HG03558 (cell line): ENCODE data around the gene MRTO4.
A peak's percentile ranks its signal among the peaks of the same experiment; 100 is the strongest.
"Not testable (repeated sequence)": the region's sequence is repeated elsewhere in the genome, so short reads cannot be mapped to it uniquely, and the experiment has no call there.

Experiments
- ATAC-seq: cut with Tn5 transposase; IDR thresholded peaks from one replicate; pipeline ENCODE4 v1.9.1; 2021; ENCODE audit warnings: moderate number of reproducible peaks; ENCODE audit not compliant: unreplicated experiment; ENCODE audit errors: extremely low read depth

MRTO4 gene

GRCh38 chr1:19251305-19252196, at the start of gene MRTO4, which contains the start of gene EMC1:
MRTO4 (plus strand) TSS chr1:19251805; CDS start chr1:19251836, 31 bp downstream.
EMC1 (minus strand) TSS chr1:19251524; CDS start chr1:19251509, 15 bp downstream.
- peak; percentile 55 for ATAC-seq

GRCh38 chr1:19202396-19202795, 49.2 kb upstream of the MRTO4 start:
- no peak for ATAC-seq

- ATAC-seq = no peak
Measured at GRCh38 chr1:19203440-19203839, 48.2 kb upstream of the MRTO4 start.

GRCh38 chr1:19204446-19205266, 46.9 kb upstream of the MRTO4 start:
- ATAC-seq = no peak

GRCh38 chr1:19205403-19205802, 46.2 kb upstream of the MRTO4 start:
- no peak for ATAC-seq

- no peak for ATAC-seq
Measured at GRCh38 chr1:19205845-19206244, 45.8 kb upstream of the MRTO4 start.

GRCh38 chr1:19206947-19207346, 44.7 kb upstream of the MRTO4 start:
- ATAC-seq = no peak

GRCh38 chr1:19208710-19209438, 42.7 kb upstream of the MRTO4 start:
- no peak for ATAC-seq

- ATAC-seq = no peak
Measured at GRCh38 chr1:19209439-19209989, 42.1 kb upstream of the MRTO4 start.

GRCh38 chr1:19209990-19210771, 41.4 kb upstream of the MRTO4 start, which contains the start of gene UBR4:
UBR4 (minus strand) TSS chr1:19210266; CDS start chr1:19210248, 18 bp downstream.
- ATAC-seq = peak; percentile 47

- ATAC-seq = no peak
Measured at GRCh38 chr1:19210772-19211549, 40.6 kb upstream of the MRTO4 start.

GRCh38 chr1:19212167-19212566, 39.4 kb upstream of the MRTO4 start:
- no peak for ATAC-seq

GRCh38 chr1:19213580-19213979, 38.0 kb upstream of the MRTO4 start:
- ATAC-seq = no peak

- ATAC-seq = not testable (repeated sequence)
Measured at GRCh38 chr1:19216585-19216984, 35.0 kb upstream of the MRTO4 start.

- no peak for ATAC-seq
Measured at GRCh38 chr1:19219451-19219850, 32.2 kb upstream of the MRTO4 start.

- no peak for ATAC-seq
Measured at GRCh38 chr1:19220080-19220846, 31.3 kb upstream of the MRTO4 start.

- ATAC-seq = no peak
Measured at GRCh38 chr1:19220991-19221390, 30.6 kb upstream of the MRTO4 start.

GRCh38 chr1:19222573-19222972, 29.0 kb upstream of the MRTO4 start:
- ATAC-seq = no peak
